Effector memory CD8-positive, alpha-beta T cell (primary cell): Measurements from ENCODE around the gene FYN.
"Not testable (repeated sequence)": the region's sequence is repeated elsewhere in the genome, so short reads cannot be mapped to it uniquely, and the experiment has no call there.

Experiments used
- ATAC-seq: fragments of 150-1000 bp; cut with Tn5 transposase; replicated peaks from 2 replicates; pipeline ENCODE4 v1.10.0; 2021; ENCODE audit warnings: mild to moderate bottlenecking, moderate library complexity
- DNase-seq, 3 experiments: peaks; one replicate each; pipeline ENCODE4 v3.0.0; 2021
- H3K27ac Mint-ChIP-seq, 2 donors: one replicate each; pipeline ENCODE4 v1.8.0; 2022; ENCODE audit warnings: mild to moderate bottlenecking in 2 of 2, mixed read lengths in 2 of 2, moderate library complexity in 2 of 2
- H3K27me3 Mint-ChIP-seq, 2 donors: one replicate each; pipeline ENCODE4 v1.8.0; 2022; ENCODE audit warnings: mixed read lengths in 2 of 2
- H3K36me3 Mint-ChIP-seq: one replicate; pipeline ENCODE4 v1.8.0; 2022; ENCODE audit warnings: mild to moderate bottlenecking, moderate library complexity, mixed read lengths; ENCODE audit not compliant: insufficient read depth
- H3K4me1 Mint-ChIP-seq, 2 donors: one replicate each; pipeline ENCODE4 v1.8.0; 2022; ENCODE audit warnings: low read depth in 2 of 2, mixed read lengths in 2 of 2
- H3K4me3 Mint-ChIP-seq, 2 donors: one replicate each; pipeline ENCODE4 v1.8.0; 2022; ENCODE audit warnings: mild to moderate bottlenecking in 2 of 2, mixed read lengths in 2 of 2, moderate library complexity in 2 of 2
- H3K9me3 Mint-ChIP-seq, 2 donors: one replicate each; pipeline ENCODE4 v1.8.0; 2022; ENCODE audit warnings: mixed read lengths in 2 of 2

FYN gene

DNA sequence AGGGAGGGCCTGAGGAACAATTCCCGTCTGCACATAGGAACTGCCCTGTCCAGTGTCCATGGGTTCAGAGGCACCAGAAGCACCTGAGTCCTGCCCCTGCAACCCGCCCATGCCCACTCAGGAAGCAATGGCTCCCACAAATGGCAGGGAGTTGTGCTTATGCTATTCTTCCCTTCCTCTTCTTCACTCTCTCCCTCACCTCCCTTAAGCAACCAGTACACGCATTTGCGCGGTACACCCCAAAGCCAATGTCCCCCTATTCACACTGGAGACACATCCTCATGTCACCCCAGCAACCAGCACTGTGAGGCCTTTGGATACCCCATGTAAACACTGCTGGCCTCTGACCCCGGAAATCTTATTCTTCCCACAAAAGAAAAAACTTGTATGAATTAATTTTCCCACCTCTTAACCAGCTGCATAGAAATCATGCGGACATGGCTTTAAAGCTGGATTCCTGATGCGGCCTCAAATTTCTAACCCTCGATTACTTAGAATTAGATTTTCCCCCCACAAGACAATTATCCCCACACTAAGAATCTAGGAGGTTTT, 30.9 kb downstream of the FYN start:
- no peaks in the 10 kb centered on the region for H3K27me3 Mint-ChIP-seq
- no peaks in the 10 kb centered on the region for H3K9me3 Mint-ChIP-seq
- no peak overlapping the region for H3K4me3 Mint-ChIP-seq
- H3K4me1 Mint-ChIP-seq, result peaks cover 20 to 59% of the 10 kb centered on the region in 2 donors
- peaks cover 57% of the 10 kb centered on the region for H3K36me3 Mint-ChIP-seq
- ATAC-seq (no peak), DNase-seq (no peak)
- no peak overlapping the region for H3K27ac Mint-ChIP-seq

DNA sequence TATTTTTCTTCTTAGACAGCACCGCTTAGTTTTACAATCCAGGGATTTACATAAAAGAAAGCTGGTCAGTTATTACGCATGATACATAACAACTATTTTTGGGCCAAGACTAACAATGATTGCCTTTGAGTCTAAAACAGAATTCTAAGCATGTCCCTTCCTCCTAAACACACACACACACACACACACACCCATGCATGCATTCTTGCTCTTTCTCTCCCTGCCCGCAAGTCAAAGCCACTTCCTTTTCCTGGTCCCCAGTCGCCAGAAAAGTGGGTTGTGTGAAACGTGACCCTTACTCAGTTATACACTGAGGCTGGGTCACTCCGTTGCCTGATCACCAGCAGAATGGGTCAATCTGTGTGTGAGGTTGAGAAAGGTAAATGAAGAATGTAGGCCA, 31.4 kb downstream of the FYN start:
- no peaks in the 10 kb centered on the region for H3K27me3 Mint-ChIP-seq
- DNase-seq, result peak in 2 of 3 experiments; percentile 29 to 46
- peaks cover 15 to 56% of the 10 kb centered on the region in 2 donors for H3K4me1 Mint-ChIP-seq
- H3K9me3 Mint-ChIP-seq, result no peaks in the 10 kb centered on the region
- H3K4me3 Mint-ChIP-seq, result no peak overlapping the region
- H3K36me3 Mint-ChIP-seq, result peaks cover 57% of the 10 kb centered on the region
- ATAC-seq, result no peak
- H3K27ac Mint-ChIP-seq, result no peak overlapping the region

DNA sequence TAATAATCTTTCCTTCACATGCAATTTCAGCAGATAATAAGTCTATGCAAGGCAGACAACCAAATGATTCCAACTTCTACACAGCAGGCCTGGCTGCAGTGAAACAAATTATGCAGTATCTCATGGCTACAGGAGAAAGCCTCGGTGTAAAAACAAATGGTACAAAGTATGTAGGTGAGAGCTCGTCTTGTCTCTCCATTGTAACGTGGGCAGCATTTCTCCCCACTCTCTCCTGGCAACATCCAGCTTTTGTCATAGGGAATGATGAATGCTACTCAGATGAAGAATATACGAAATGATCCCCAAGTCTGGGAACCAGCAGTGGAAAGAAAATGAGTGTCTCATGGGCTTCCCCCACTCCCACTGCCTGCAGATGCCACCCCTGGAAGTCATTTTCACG, 32.4 kb downstream of the FYN start:
- no peak overlapping the region for H3K4me3 Mint-ChIP-seq
- no peak overlapping the region for H3K27ac Mint-ChIP-seq

DNA sequence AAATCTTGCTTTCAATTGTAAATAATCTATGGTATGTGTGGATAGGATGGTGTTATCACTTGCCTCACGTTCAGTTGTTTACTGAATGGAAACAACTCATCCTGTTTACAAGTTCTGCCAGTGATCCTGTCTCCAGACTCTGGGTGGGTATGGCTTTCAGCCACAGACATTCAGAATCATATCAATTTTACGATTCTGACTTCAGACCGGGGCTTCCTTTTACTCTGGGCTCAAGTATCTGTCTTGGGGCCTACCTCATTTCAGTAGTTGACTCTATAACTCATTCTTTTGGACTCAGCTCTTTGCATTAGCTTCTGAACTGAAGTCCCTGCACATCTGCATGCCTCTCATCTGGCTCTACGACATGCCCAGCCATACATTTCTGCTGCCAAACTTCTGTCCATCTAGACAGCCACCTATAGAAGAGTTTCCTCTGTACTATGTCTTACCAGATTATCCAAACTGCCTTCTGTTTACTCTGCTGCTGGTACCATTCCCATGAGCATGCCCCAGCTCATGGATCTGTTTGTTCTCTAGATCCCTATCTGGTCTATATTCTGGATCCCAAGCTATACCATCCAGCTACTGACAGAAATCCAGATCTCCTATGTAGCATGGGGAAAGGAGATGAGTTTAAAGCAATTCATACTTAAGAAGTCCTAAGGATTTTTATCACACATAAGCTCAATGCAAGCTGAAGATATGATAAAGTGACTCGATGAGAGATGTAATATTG, 34.3 kb downstream of the FYN start:
- ATAC-seq, result no peak
- no peaks in the 10 kb centered on the region for H3K9me3 Mint-ChIP-seq

More for the DNA sequence above, 32.4 kb downstream of the FYN start:
- Mint-ChIP-seq H3K27me3 (no peaks in the 10 kb centered on the region), H3K9me3 (no peaks in the 10 kb centered on the region), H3K36me3 (peaks cover 56% of the 10 kb centered on the region), H3K4me1 (peaks cover 12 to 50% of the 10 kb centered on the region in 2 donors)
- DNase-seq (no peak), ATAC-seq (no peak)

DNA sequence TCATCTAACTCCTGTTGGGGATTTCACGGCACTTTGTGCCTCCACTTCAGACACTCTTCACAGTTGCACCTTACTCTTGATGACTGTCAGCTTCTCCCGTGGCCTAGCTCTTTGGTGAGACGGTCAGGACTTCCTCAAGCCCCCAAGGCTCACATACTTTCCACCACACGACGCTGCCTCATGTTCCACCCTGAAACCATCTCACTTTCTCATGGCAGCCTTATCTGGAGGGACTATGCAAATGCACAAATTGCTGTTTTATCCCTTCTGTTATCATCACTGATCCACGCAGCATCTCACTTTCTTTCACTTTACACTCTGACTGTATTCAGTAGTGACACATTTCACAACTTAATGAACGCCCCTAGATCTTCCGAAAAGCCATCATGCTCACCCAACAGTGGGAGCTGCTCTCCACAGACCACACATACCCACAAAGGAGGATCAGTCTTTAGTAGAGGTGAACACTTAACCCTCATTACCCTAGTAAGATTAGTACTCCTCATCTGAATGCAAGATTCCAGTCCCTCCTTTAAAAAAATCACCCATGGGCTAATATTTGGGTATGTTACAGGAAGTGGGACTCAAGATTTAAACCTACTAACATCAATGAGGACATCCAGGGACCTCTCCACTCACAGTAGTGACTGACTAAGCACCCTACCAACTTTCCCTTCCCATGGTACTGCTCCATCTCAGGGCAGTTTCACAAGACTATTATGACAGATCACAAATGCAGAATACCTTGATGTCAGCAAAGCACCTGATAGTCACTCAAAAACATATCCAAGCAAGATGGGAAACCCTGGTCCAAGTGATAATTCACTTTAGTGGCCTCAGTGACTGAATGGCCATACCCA, 35.4 kb downstream of the FYN start:
- Mint-ChIP-seq H3K9me3 (no peaks in the 10 kb centered on the region), H3K27ac (peak overlapping the region in 1 of 2 donors; percentile 86), H3K4me1 (peaks cover 36 to 59% of the 10 kb centered on the region in 2 donors), H3K4me3 (peak overlapping the region; percentile 61 to 71), H3K27me3 (no peaks in the 10 kb centered on the region), H3K36me3 (peaks cover 62% of the 10 kb centered on the region)
- peak; percentile 70 for ATAC-seq
- peak in 2 of 3 experiments; percentile 44 to 47 for DNase-seq

More for the DNA sequence above, 34.3 kb downstream of the FYN start:
- DNase-seq, result no peak
- Mint-ChIP-seq H3K27ac (peak overlapping the region in 1 of 2 donors; percentile 86), H3K4me3 (peak overlapping the region; percentile 61 to 71), H3K36me3 (peaks cover 56% of the 10 kb centered on the region), H3K27me3 (no peaks in the 10 kb centered on the region), H3K4me1 (peaks cover 25 to 52% of the 10 kb centered on the region in 2 donors)

DNA sequence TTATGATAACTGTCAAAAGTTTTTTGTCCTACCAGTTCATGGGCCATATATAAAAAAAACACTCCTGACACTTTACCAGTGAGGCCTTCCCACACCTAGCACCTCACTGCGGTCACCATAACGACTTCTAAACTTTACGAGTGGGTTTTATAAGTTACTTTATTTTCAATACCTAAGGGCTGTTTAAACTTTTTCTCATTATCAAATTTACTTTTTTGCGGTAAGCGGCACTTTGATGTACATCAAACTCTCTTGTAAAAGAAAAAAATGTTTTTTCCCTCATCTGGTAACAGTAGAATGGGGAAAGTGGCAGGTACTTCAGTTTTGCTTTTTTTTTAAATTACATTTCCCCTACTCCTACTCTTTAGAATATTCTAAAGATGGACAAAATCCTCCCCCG, 36.2 kb downstream of the FYN start:
- Mint-ChIP-seq H3K9me3 (no peaks in the 10 kb centered on the region), H3K27ac (peak overlapping the region in 1 of 2 donors; percentile 86), H3K4me1 (peaks cover 39 to 61% of the 10 kb centered on the region in 2 donors), H3K4me3 (peak overlapping the region; percentile 61 to 71), H3K27me3 (no peaks in the 10 kb centered on the region), H3K36me3 (peaks cover 62% of the 10 kb centered on the region)
- ATAC-seq, result peak; percentile 52
- peak in 2 of 3 experiments; percentile 33 to 36 for DNase-seq

DNA sequence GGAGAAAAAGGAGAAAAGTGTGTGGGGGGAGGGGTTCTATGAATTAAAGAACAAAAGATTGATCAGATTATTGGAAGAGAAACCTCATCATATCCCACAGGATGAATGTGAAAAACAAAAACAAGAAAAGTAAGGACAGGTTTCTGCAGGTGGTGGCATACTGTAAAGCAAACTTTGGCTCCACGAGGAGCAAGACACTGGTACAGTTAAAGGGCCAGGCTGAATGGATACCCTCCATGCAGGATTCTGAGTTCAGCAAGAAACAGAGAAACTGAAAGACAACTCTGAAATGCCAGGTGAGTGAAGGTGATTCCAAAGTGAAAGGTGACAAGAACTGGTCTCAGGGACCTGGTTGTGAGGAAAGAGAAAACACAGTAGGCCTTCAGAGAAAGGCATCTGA, 37.4 kb downstream of the FYN start:
- H3K4me3 Mint-ChIP-seq, result peak overlapping the region; percentile 25 to 50
- H3K27ac Mint-ChIP-seq, result peak overlapping the region in 1 of 2 donors; percentile 86
- H3K27me3 Mint-ChIP-seq, result no peaks in the 10 kb centered on the region
- DNase-seq (no peak), ATAC-seq (no peak)
- H3K36me3 Mint-ChIP-seq, result peaks cover 54% of the 10 kb centered on the region
- no peaks in the 10 kb centered on the region for H3K9me3 Mint-ChIP-seq
- peaks cover 45 to 65% of the 10 kb centered on the region in 2 donors for H3K4me1 Mint-ChIP-seq

DNA sequence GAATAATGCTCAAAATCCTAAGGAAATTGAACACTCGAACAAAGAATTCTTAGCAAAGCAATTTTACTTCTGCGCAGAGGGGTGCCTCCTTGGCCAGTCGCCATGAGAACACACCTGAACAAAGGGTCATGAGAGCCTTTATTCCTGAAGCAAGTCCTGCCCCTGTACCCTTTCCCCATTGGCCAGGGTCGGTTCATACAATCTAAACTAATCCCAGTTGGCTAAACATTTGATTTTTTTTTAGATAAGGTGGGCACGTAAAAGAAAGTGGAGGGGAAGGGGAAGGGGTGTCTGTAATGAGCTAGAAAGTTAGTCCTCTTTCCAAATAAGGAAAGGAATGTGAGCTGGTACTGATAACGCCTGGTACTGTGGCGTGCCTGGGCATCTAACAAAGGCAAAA, 37.9 kb downstream of the FYN start:
- H3K9me3 Mint-ChIP-seq, result not testable (repeated sequence)

DNA sequence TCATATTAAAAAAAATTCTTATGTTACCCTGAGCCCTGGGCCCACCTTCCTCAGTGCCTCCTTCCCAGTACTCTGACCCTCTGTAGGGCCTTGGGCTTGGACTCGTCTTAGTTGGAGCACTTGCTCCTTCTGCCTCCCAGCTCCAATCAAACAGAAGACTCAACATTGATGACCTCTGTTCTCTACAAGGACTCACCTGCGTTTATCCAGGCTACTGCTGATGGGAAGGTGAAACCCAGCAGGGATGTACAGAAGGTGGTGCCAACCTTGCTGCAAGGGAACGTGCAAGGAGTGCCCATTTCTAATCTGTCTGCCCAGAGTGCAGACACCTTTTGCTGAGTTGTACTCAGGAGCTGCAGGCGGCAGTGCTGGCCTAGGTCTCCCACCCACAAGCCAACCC, 38.9 kb downstream of the FYN start:
- Mint-ChIP-seq H3K36me3 (peaks cover 50% of the 10 kb centered on the region), H3K9me3 (no peaks in the 10 kb centered on the region), H3K27me3 (no peaks in the 10 kb centered on the region), H3K27ac (peak overlapping the region in 1 of 2 donors; percentile 86), H3K4me1 (peaks cover 59 to 68% of the 10 kb centered on the region in 2 donors), H3K4me3 (peak overlapping the region; percentile 44 to 62)
- DNase-seq (no peak), ATAC-seq (no peak)

More for the DNA sequence above, 37.9 kb downstream of the FYN start:
- H3K27me3 Mint-ChIP-seq, ATAC-seq, DNase-seq: not testable (repeated sequence)
- peak overlapping the region; percentile 25 to 50 for H3K4me3 Mint-ChIP-seq
- peaks cover 50% of the 10 kb centered on the region for H3K36me3 Mint-ChIP-seq
- peaks cover 49 to 69% of the 10 kb centered on the region in 2 donors for H3K4me1 Mint-ChIP-seq
- H3K27ac Mint-ChIP-seq, result peak overlapping the region in 1 of 2 donors; percentile 86

DNA sequence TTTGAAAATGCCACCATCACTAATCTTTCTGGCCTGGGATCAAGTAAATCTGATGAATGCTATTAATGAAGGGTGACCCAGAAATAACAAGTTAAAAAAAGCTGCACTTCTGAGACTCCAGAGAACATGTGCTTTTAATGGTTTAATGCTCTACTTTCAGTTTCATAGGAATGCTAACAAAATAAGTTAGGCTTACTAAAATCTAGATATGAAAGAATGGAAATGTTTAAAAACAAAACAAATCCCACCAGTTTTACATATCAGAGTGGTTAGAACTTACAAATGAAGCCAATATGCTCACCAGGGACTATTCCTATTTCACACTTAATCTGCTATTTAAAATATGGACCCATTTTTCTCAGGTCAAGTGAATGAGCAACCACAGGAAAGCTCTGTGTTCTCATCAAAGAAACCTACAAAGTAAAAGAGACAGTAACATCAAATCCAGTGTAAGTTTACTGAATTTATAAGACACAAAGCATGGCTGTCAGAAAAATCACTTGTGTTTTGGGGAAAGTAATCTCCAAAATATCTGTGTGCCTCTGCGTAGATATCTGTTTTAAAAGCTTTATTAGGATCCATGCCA, 40.3 kb downstream of the FYN start:
- Mint-ChIP-seq H3K27ac (peak overlapping the region in 1 of 2 donors; percentile 49), H3K36me3 (peaks cover 48% of the 10 kb centered on the region), H3K27me3 (no peaks in the 10 kb centered on the region), H3K4me3 (peak overlapping the region; percentile 44 to 62), H3K4me1 (peaks cover 58 to 70% of the 10 kb centered on the region in 2 donors), H3K9me3 (no peaks in the 10 kb centered on the region)
- DNase-seq, result no peak
- ATAC-seq, result no peak

DNA sequence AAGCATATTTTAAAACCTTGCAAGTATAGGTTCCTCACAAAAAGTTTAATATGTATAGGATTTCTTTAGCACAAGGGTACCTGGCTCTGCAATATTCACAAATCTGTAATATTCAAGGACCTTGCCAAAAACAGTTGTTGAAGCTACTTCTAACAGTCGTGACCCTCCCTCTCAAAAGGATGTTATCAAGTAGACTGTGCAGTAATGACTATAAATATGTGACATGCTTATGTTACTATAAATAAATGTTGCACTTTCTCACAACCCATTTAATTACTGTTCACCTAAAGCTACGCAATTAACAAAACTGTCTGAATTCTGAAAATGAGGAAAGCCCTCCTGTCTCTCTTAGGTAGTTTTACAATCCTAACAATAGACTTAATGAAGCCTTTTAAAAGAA, 41.8 kb downstream of the FYN start:
- H3K4me3 Mint-ChIP-seq, result no peak overlapping the region
- H3K27ac Mint-ChIP-seq, result no peak overlapping the region
- no peaks in the 10 kb centered on the region for H3K27me3 Mint-ChIP-seq
- no peak for ATAC-seq
- H3K36me3 Mint-ChIP-seq, result peaks cover 40% of the 10 kb centered on the region
- H3K9me3 Mint-ChIP-seq, result no peaks in the 10 kb centered on the region
- H3K4me1 Mint-ChIP-seq, result peaks cover 59 to 83% of the 10 kb centered on the region in 2 donors
- DNase-seq, result no peak

DNA sequence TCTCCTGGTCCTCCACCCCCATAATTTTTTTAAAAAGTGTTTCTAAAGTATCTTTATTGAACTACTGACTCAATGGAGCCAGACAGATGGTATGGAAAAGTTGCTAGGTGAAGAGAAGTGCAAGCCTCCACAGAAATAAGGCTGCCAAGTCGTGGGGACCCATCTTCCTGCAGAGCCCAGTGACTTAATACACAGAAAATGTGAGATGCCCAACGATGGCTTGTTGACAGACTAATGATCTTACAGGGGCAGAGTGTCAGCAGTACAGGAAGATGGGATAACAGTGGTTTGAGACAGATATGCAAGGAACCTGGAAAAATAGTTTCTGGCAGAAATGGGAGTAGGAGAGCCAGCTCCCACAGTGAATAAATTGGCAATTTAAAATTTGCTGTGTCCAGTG, 43.3 kb downstream of the FYN start:
- no peak for DNase-seq
- Mint-ChIP-seq H3K36me3 (peaks cover 32% of the 10 kb centered on the region), H3K4me3 (peak overlapping the region in 1 of 2 donors; percentile 5), H3K27me3 (no peaks in the 10 kb centered on the region), H3K9me3 (no peaks in the 10 kb centered on the region), H3K4me1 (peaks cover 60 to 84% of the 10 kb centered on the region in 2 donors), H3K27ac (peak overlapping the region; percentile 4 to 52)
- ATAC-seq, result no peak

DNA sequence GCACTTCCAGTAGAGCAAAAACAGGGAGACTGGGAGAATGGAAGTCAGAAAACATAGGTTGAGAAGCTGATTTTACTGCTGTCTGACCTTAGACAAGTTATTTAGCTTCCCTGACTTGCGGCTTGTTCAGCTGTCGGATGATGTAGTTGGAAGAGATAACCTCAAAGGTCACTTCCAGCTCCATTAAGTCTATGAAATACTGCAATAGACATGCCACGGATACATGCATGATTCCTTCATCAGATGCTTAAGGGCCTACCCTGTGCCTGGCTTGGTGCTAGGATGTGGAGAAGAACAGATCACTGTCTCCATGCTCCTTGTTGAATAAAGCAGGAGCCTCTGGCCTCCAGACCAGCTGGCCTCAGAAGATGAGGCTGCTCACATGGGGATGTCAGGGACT, 43.7 kb downstream of the FYN start:
- no peak for DNase-seq
- no peak for ATAC-seq
- H3K4me3 Mint-ChIP-seq, result peak overlapping the region in 1 of 2 donors; percentile 6
- H3K27ac Mint-ChIP-seq, result peak overlapping the region in 1 of 2 donors; percentile 52
- H3K4me1 Mint-ChIP-seq, result peaks cover 60 to 84% of the 10 kb centered on the region in 2 donors
- H3K36me3 Mint-ChIP-seq, result peaks cover 30% of the 10 kb centered on the region
- H3K9me3 Mint-ChIP-seq, result no peaks in the 10 kb centered on the region
- H3K27me3 Mint-ChIP-seq, result no peaks in the 10 kb centered on the region
